ENCODE measurements around the gene SLC22A13.
"Not testable (repeated sequence)": the region's sequence is repeated elsewhere in the genome, so short reads cannot be mapped to it uniquely, and the experiment has no call there.

The SLC22A13 gene

DNA sequence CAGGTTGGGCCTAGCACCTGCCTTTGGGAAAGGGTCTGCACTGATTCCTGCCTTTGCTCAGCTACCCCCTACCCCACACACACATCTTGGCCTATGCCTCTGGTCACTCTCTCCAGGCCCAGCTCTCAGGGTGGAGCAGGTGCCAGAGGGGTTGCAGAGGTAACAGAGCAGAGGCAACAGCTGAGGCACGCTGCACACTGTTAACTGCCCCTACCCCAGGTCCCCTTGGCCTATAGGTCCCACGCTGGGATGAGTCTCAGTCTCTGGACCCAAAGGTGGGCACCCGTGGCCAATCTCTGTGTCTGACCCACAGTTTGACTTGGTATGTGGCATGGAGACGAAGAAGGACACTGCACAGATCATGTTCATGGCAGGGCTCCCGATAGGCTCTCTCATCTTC, 41.3 kb downstream of the SLC22A13 start:
- DNase-seq: no peak

DNA sequence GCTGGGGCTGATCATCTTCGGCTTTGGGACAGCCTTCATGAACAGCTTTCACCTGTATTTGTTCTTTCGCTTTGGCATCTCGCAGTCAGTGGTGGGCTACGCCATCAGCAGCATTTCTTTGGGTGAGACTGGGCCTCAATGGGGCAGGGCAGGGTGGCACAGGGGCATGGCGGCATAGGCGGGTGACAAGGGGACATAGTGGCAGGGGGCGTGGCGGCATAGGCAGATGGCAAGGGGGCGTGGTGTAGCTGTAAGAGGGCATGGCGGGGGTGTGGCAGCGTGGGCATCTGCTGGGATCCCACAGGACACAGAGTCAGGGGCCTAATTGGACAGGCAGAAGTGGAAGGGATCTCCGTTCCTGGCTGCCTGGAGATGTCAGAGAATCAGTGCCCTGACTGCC, 42.0 kb downstream of the SLC22A13 start:
- no peak for DNase-seq

DNA sequence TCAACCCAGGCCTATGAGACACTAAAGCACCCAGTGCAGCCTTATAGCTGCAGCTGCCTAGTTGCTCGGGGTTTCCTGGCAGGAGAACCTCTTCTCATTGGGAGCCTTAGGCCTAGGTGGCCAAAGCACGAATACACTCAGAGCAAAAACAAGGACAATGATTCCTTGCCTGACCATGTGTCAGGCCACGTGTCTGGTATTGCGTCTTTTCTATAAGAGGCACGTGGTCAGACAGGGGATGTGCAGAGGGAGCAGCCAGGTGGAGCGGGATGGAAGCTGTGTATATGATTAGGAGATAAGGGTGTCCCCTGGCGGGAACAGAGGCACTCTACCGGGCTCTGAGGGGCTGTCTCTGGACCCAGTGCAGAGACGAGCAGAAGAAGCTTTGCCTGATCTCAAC, 42.8 kb downstream of the SLC22A13 start:
- DNase-seq: no peak

DNA sequence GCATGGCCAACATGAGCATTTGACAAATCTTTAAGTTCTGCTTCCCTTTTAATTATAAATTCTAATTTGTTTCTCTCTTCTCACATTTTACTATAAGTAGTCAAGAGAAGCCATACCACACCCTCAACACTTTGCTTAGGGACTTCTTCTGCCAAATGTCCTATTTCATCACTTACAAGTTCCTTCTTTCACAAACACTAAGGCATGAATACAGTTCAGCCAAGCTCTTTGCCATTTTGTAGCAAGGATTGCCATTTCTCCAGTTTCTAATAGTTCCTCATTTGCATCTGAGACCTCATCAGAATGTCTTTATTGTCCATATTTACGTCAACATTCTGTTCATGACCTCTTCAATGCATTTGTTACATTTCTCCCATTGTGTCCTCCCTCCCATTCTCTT, 45.9 kb downstream of the SLC22A13 start:
- no peak for DNase-seq

DNA sequence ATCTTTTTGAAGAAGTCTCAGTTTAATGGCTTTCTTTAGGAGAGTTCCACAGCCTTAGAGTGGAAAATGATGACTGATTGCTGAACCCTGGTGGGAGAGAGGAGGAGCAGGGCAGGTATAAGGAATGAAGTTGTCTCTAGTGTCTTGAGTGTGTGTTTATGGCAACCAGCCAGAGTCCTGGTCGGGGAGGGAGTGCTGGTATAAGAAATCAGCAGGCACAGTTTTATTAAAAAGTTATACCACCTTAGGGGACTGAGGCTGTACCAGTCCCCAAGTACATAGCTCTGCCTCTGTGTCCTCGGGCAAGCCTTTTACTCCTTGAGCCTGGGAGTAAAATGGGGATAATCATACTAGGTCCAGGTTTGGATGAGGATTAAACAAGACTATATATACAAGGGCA, 46.3 kb downstream of the SLC22A13 start:
- no peak for DNase-seq

DNA sequence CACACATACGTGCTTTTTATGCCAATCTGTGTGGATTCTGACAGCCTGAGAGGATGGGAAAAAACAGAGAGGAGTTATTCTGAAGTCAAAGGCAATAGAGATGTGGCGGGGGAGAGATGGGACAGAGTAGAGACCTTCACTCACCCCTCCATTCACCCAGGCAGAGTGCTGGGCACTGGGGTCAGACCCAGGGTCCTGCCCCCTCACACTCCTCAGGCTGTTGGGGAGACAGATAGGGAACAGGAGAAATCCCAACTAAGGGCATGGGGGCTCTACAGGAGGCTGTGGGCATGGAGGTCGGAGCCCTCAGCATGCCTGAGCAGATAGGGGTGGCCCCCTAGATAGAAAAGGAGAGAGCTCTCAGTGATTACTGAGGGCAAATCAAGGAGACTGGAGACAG, 46.7 kb downstream of the SLC22A13 start:
- no peak for DNase-seq

DNA sequence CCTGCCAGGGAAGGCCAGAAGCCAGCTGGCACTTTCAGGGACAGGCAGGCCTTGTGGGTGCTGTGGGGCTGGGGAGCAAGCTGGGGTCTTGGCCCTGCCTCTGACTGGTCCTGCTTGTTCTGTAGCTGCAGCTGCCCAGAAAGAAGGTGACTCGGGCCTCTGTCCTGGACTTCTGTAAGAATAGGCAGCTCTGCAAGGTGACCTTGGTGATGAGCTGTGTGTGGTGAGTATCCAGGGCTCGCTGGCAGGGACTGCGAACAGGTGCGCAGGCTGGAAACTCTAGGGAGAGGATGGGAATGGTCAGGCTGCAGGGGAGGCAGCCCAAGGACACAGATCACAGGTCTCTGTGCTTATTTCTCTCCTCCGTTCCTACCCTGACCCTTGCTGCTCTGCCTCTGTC, 47.7 kb downstream of the SLC22A13 start:
- DNase-seq: no peak

DNA sequence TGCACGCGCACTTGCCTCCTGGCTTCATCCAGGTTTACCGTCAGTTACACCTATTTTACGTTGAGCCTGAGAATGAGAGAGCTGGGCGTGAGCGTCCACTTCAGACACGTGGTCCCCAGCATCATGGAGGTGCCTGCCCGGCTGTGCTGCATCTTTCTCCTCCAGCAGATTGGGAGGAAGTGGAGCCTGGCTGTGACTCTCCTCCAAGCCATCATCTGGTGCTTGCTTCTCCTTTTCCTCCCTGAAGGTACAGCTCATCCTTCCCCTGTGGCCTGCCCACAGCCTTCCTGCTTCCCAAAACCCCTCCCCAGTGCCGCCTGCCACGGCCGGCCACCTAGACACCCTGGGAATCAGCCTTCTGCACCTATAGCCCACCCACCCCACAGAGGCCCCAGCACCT, 48.1 kb downstream of the SLC22A13 start:
- no peak for DNase-seq

DNA sequence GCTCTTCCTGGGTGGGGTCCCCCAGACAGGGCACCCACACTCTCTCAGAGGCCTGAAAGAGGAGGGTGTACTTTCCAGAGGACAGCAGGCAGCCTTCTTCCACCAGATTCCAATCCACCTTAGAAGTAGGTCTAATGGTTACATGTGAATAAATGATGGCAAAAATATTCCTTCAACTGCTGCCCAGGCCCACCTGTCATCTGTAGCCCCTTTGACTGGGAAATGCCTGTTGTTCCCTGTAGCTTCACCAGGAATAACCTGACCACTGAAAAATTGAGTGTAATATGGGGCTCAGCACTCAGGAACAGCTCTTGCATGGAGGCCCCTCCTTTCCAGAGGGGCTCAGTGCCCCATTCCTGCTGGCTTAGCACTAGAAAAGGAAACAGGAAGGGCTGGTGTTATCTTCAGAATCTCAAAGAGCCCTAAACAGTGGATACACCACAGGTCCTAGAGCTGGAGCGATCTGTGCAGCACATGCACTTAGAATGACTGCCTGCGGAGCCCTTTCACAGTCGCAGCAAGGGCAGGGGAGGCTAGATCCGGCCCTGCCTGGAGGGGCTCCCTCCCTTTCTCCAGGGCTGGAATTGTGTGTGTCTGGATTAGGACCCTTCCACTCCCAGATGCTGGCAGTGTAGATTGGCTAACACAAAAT, 48.6 kb downstream of the SLC22A13 start:
- DNase-seq: no peak

DNA sequence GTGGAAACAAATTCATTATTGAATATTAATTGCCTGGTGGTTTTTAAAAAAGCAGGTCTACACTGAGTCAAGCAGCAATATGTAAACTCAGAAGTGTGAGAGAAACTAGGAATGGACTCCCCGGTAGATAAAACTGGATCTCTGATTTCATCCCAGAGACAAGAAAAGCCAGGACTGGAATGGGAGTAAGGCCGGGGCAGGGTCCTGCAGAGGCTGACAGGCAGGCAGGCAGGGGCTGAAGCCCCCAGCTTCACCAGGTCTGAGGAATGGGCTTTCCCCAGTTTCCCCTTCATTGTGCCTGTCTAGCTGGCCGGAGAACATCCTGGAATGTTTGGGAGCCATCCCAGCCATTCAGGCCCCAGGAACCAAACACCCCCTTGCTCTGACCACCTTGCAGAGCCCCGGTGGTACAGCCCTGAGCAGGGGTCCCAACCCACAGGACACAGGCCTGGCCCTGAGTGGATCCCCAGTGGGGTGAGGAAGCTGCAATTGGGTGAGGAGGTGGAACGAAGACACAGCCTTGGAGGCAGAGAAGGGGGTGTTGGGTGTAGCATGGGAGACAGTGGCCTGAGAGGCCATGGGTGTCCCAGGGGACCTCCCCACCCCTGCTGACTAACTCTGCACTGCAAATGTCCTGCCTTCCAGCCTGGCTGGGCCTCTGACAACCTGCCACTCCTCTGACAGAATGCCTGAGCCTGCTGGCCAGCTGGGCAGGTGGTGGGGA, 49.3 kb downstream of the SLC22A13 start:
- DNase-seq: no peak

DNA sequence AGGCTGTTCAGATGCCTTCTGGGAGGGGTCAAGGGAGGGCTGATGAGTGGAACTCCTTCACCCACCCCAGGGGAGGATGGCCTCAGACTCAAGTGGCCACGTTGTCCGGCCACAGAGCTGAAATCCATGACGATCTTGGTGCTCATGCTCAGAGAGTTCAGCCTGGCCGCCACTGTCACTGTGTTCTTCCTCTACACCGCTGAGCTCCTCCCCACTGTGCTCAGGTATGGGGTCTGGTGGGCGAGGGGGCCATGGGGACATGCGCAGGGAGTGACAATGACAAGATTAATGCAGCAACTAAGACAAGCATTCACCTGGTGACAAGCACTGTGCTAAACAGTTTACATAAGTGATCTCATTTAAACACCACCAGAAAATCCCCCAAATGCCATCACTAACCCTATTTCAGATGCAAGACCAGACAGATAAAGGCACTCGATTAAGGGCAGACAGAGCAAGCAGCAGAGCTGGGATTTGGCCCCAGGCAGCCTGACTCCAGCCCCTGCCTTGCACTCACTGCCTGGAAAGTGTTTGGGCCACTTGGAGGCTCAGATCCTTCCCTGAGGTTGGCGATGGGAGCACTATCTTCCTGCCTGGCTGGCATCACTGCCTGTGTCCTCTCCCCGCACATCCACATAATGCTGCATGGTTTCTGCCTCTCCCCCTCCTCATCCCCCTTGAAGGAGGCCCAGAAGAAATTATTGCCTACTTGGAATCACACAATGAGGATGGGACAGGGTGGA, 50.0 kb downstream of the SLC22A13 start:
- no peak for DNase-seq

DNA sequence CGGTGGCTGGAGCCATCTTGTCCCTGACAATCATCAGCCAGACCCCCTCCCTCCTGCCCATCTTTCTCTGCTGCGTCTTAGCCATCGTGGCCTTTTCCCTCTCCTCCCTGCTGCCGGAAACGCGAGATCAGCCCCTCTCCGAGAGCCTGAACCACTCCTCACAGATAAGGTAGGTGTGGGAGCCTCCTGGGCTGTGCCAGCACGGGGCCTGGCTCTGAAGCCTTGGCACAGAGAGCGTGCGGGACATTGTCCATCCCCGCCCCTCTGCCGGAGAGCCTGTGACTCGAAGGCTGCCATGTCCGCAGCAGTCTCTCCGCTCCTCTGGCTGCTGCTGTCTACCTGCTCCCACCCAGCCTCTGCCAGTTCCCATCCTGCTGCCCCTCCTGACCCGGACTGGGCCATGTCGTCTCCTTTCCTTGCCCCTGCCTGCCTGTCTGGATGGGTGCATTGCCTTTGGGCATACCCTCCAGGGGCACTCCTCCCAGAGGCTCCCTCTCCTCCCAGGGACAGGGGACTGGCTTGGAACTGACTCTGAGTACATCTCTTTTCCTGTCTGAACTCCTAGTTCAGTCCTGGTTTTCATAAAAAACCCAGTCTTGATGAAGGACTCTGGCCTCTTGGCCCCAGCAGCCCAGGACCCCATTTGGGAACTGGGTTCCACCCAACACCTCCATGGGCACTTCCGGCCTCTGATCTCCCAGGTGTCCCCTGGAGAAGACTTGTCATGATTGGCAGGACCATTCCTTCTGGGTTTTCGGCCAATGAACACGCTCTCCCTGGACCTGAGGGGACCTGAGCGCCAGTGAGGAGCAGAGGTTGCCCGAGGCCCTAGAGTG, 51.0 kb downstream of the SLC22A13 start:
- DNase-seq: no peak

DNA sequence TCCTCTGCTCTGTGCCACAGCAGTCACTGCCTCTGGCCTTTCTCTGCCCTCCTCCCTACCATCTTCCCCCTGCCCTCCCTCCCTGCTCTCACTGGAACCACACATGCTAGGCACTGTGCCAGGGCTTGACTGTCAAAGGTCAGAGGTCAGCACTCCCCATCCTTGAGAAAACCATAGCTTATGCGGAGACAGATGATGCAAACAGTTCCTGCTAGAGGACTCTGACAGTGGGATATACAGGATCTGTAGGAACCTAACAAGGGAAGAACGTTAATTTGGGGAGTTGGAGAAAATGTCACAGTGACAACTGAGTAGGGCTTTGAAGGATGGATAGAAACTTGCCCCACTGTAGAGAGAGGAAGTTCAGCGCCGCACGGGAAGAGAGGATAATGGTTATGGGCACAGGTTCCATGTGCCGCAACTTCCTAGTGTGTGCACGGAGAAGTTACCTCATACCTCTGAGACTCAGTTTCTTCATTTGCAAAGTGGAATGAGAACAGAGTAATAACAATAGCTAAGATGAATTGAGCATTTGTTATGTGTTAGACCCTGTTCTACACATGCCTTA, 51.7 kb downstream of the SLC22A13 start:
- DNase-seq: no peak

DNA sequence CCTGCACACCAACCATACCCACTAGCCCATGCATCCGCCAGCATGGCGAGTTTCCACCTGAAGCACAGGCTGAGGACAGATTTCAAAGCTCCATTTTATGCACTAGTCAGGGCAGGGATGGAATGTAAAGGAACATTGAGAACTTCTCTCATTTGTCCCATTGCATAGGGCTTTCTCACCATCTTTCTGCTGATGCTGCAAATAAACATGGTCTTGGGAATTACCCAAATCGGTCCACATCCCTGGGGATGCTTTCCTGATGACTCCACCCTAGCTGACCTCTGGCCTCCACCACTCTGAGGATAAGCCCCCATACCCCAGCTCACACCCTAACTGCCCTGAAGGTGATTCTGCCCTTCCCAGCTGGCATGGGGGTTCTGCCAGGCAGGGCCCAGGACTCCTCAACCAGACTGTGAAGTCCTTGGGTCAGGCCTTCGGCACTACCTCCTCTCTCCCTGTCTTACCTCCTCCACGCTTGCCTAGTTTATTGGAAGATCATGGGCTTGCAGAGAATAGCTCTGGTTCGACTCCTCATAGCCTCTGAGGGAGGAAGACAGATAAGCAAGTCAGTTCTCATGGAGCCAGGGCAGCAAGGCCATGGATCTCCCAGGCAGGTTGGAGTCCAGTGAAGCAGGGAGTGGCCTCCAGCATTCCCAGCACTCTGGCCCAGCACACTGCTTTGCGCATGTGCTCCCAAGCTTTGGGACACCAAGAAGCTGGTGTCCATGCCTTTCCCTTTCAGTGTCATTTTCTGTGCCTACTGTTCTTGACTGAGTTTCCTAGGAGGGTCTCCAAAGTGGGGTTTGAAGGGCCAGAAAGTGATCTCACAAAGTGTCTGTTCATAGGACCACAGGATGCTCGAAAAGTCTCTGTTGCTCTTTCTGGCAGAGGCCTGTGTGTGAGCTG, 53.4 kb downstream of the SLC22A13 start:
- no peak for DNase-seq

DNA sequence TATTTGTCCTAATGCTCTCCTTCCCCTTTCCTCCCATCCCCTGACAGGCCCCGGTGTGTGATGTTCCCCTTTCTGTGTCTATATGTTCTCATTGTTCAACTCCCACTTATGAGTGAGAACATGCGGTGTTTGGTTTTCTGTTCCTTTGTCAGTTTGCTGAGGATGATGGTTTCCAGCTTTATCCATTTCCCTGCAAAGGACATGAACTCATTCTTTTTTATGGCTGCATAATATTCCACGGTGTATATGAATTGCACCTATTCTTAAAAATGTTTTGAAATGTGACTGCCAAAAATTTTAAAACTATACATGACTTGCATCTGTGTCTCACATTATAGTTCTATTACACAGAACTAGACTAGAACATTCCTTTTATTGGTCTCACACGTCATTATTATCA, 55.0 kb downstream of the SLC22A13 start:
- DNase-seq: not testable (repeated sequence)

DNA sequence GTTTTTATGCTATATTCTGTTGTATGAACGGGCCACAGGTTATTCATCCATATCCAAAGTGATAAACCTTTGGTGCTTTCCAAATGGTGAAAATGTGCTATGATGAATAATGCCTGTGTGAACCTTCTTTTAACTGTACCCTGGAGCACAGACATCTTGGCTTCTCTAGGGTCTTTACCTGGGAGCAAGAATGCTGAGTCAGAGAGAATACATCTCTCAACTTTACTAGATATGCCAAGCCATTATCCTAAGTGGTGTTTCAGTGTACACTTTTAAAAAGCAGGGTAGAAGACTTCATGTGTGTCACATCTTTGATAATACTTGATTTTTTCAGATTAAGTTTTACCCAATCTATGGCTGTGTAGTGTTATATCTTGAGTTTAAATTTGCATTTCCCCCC, 57.4 kb downstream of the SLC22A13 start:
- no peak for DNase-seq

DNA sequence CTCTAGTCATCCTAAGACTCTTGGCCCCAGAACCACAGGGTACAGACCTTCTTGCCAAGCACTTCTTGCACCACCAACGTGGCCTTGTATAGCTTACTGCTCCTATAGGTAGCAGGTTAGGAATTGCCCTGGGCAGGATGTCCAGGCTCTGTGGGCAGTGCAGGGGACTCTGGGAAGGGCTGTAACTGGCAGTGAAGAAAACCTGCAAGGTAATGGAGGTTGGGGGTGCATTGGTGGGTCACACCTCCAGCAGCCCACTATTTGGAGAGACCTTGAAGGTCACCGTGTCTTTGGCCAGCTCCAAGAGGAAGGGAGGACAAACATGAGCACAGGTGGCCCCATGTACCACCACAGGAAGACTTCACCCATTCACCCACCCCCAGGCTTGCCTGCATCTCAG, 59.6 kb downstream of the SLC22A13 start:
- no peak for DNase-seq

DNA sequence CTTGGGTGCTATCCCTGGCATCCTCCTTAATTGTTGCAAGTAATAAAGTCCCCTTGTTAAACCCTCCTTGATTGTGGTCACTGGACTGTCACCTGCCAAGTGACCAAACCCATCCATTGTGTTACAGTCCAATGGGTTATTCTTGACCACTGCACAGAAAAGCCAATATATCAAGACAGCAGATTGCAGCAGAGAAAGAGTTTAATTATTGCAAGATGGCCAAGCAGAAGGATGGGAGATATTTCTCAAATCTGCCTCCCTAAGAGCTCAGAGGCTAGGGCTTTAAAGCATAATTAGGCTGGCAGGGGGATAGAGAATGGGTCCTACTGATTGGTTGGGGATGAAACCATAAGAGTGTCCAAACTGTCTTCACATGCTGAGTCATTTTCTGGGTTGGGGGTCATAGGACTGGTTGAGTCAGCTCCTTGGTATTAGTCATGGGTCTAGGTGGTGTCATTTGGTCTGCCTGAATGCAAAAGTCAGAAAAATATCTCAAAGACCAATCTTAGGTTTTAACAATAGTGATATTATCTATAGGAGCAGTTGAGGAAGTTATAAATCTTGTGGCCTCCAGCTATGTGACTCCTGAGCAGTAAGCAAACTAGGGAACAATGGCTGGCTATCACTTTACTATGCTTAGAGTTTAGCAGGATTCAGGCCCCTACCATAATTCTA, 61.9 kb downstream of the SLC22A13 start:
- DNase-seq: no peak
